ENCODE measurements around the gene SLC35E3. TPM values are rescaled to one million over a fixed set of nuclear protein-coding genes. Genes with fewer than 3 reads are reported as not detected.
A peak's percentile ranks its signal among the peaks of the same experiment; 100 is the strongest.
"Not testable (repeated sequence)": the region's sequence is repeated elsewhere in the genome, so short reads cannot be mapped to it uniquely, and the experiment has no call there.

SLC35E3 gene
- total RNA-seq, 1 experiment from 2014 or later, result 5.2 TPM

GRCh38 chr12:68793975-68794652 is 48.1 kb downstream of the SLC35E3 start:
- no peak for DNase-seq (ENCODE audit: low read depth)

- peak; percentile 72 for DNase-seq (ENCODE audit: low read depth)
Measured at GRCh38 chr12:68794653-68795251, 48.8 kb downstream of the SLC35E3 start.

GRCh38 chr12:68796399-68796798 is 50.4 kb downstream of the SLC35E3 start:
- peak; percentile 22 for DNase-seq (ENCODE audit: low read depth)

- no peak for DNase-seq (ENCODE audit: low read depth)
Measured at GRCh38 chr12:68798882-68799234, 52.9 kb downstream of the SLC35E3 start.

- no peak for DNase-seq (ENCODE audit: low read depth)
Measured at GRCh38 chr12:68800294-68800693, 54.3 kb downstream of the SLC35E3 start.

GRCh38 chr12:68801124-68801523 is 55.1 kb downstream of the SLC35E3 start:
- DNase-seq (ENCODE audit: low read depth), result not testable (repeated sequence)

- not testable (repeated sequence) for DNase-seq (ENCODE audit: low read depth)
Measured at GRCh38 chr12:68802372-68802745, 56.4 kb downstream of the SLC35E3 start.

- not testable (repeated sequence) for DNase-seq (ENCODE audit: low read depth)
Measured at GRCh38 chr12:68802911-68803651, 57.1 kb downstream of the SLC35E3 start.

- DNase-seq (ENCODE audit: low read depth), result no peak
Measured at GRCh38 chr12:68803948-68804656, 58.1 kb downstream of the SLC35E3 start.

GRCh38 chr12:68804657-68805591 is 58.9 kb downstream of the SLC35E3 start:
- DNase-seq (ENCODE audit: low read depth), result no peak

- no peak for DNase-seq (ENCODE audit: low read depth)
Measured at GRCh38 chr12:68805592-68806120, 59.7 kb downstream of the SLC35E3 start.

GRCh38 chr12:68806488-68807237 is 60.7 kb downstream of the SLC35E3 start:
- DNase-seq (ENCODE audit: low read depth), result no peak

GRCh38 chr12:68807274-68807575 is 61.2 kb downstream of the SLC35E3 start:
- not testable (repeated sequence) for DNase-seq (ENCODE audit: low read depth)

- DNase-seq (ENCODE audit: low read depth), result peak; percentile 90
Measured at GRCh38 chr12:68807576-68808387, 61.8 kb downstream of the SLC35E3 start, which contains the start of gene MDM2. TSS of gene MDM2 (plus strand) at chr12:68808177. CDS start at chr12:68808478, 301 bp downstream.

- peak; percentile 95 for DNase-seq (ENCODE audit: low read depth)
Measured at GRCh38 chr12:68808388-68809189, 62.6 kb downstream of the SLC35E3 start.

GRCh38 chr12:68809190-68810026 is 63.4 kb downstream of the SLC35E3 start:
- no peak for DNase-seq (ENCODE audit: low read depth)

GRCh38 chr12:68810027-68810389 is 64.0 kb downstream of the SLC35E3 start:
- DNase-seq (ENCODE audit: low read depth), result not testable (repeated sequence)
